GM04504 (cell line): ENCODE results near the gene C1orf198.

ENCODE experiments used
- DNase-seq: peaks from one replicate; pipeline ENCODE4 v3.0.0-alpha.2; 2012; ENCODE audit warnings: low read depth

C1orf198 gene

GRCh38 chr1:230808281-230808872 lies 59.9 kb downstream of the C1orf198 start:
- peak; percentile 35 for DNase-seq

- no peak for DNase-seq
Observed at GRCh38 chr1:230807561-230808280, 60.6 kb downstream of the C1orf198 start.

GRCh38 chr1:230807029-230807428 lies 61.3 kb downstream of the C1orf198 start:
- DNase-seq: no peak

- DNase-seq: no peak
Observed at GRCh38 chr1:230806552-230806951, 61.8 kb downstream of the C1orf198 start.

- DNase-seq: no peak
Observed at GRCh38 chr1:230804396-230804795, 63.9 kb downstream of the C1orf198 start.

- DNase-seq: no peak
Observed at GRCh38 chr1:230800891-230801840, 67.2 kb downstream of the C1orf198 start.

GRCh38 chr1:230798491-230798890 lies 69.8 kb downstream of the C1orf198 start:
- no peak for DNase-seq

- peak; percentile 46 for DNase-seq
Observed at GRCh38 chr1:230797942-230798365, 70.4 kb downstream of the C1orf198 start.

- DNase-seq: no peak
Observed at GRCh38 chr1:230797376-230797920, 70.9 kb downstream of the C1orf198 start.

- no peak for DNase-seq
Observed at GRCh38 chr1:230796626-230797025, 71.7 kb downstream of the C1orf198 start.

- DNase-seq: no peak
Observed at GRCh38 chr1:230794871-230795605, 73.3 kb downstream of the C1orf198 start.

- DNase-seq: no peak
Observed at GRCh38 chr1:230794431-230794830, 73.9 kb downstream of the C1orf198 start.

- DNase-seq: no peak
Observed at GRCh38 chr1:230793463-230793745, 74.9 kb downstream of the C1orf198 start.

- no peak for DNase-seq
Observed at GRCh38 chr1:230792691-230793462, 75.4 kb downstream of the C1orf198 start.

GRCh38 chr1:230791986-230792564 lies 76.2 kb downstream of the C1orf198 start:
- no peak for DNase-seq

GRCh38 chr1:230790026-230790425 lies 78.3 kb downstream of the C1orf198 start:
- no peak for DNase-seq

- no peak for DNase-seq
Observed at GRCh38 chr1:230788561-230789275, 79.6 kb downstream of the C1orf198 start.

- DNase-seq: no peak
Observed at GRCh38 chr1:230787471-230787870, 80.8 kb downstream of the C1orf198 start.
